Effector CD4-positive, alpha-beta T cell (primary cell): ENCODE results near the gene SLC12A7.
"Not testable (repeated sequence)": the region's sequence is repeated elsewhere in the genome, so short reads cannot be mapped to it uniquely, and the experiment has no call there.

ENCODE experiments used
- DNase-seq: peaks from one replicate; pipeline ENCODE4 v3.0.0-alpha.2; 2020

SLC12A7 gene

DNA sequence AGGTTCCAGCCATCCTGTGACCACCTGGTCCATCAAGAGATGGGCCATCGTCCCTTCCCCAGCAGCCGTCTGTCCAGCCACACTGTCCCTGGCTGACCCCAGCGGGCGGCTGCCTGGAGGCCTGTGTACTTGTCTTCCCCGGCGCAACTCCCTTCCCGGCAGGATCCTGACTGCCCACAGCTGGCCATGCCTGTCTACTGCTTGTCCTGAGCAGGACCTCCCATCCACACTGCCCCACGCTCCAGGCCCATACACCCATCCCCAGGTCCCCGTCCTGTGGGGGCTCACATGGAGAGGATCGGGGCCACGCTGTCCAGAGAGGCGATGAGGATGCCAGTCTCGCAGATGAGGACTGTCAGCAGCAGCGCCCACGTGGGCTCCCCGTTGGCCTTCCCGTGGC, 35.5 kb downstream of the SLC12A7 start:
- no peak for DNase-seq

DNA sequence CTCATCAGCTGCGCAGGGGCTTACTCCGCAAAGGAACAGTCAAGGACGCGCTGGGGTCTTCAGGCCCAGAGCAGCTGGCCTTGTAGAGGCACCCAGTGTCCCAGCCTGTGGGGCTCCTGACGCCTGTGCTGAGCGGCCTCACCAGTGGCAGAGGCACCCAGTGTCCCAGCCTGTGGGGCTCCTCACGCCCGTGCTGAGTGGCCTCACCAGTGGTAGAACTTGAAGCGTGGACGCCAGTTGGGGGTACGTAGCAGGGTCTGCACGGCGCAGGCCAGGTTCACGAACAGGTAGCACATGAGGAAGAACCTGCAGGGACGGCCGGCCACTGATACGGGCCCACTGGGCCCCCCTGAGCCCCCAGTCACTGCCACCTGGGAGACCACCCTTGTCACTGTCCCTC, 35.9 kb downstream of the SLC12A7 start:
- DNase-seq: no peak

DNA sequence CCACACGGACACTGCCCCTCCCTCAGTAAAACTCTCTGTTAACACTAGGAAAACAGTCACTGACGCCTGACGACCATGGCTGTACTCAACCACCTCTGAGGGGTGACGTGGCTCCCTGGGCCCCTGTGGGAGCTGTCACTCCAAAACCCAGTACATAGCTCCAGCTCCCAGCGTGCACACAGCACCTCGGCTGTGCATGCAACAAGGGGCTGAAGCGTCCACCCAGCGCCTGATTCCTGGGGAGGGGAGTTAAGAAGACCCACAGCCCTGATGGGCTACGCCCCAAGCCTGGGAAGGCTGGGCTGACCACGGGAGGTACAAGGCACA, 36.3 kb downstream of the SLC12A7 start:
- no peak for DNase-seq

DNA sequence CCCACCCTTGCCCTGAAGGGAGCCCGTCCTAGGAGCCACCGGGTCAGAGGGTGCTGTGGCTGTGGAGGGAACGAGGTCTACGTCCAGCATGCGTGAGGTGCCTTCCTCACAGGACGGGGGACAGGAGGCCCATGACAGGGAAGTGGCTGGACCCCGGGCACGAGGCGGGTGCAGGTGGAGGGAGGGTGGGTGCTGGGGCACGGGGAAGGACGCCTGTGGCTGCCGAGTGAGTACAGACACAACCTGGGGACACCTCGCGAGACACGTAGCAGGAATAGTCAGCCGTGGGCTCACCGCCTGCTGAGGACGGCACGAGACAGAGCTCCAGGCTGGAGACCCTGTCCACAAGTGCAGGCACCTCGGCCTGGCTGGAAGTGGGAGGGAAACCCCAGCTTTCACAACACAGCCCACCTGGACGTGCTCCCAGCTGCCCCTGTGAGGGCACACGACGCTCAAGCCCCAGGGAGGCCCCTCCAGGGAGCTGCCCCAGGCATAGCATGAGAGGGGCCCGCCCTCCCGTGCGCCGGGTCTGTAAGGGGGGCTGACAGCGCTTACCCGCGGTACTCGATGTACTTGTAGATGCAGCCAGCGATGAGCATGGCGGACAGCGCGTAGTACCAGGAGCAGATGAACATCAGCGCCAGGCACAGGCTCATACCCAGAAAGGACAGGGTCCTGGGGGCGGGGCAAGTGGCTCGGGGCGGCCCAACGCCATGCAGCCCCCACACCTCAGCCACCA, 36.9 kb downstream of the SLC12A7 start:
- no peak for DNase-seq

DNA sequence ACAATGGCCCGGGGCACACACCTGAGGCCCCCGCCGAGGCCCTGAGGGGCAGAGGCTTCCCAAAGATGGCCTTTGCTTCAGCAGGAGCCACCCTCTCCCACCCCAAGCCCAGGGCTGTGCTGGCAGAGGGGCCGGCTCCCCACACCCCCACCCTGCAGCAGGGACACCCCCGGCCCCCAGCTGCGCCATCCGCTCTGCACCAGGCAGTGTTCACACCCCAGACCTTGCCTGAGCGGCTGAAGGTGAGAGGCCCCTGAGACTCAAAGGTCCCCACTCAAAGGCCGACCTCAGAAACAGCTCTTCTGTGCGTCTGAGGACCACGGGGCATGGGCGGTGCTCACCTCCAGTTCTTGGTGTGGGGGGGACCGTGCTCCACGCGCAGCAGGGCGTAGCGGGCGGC, 37.6 kb downstream of the SLC12A7 start:
- DNase-seq: no peak

DNA sequence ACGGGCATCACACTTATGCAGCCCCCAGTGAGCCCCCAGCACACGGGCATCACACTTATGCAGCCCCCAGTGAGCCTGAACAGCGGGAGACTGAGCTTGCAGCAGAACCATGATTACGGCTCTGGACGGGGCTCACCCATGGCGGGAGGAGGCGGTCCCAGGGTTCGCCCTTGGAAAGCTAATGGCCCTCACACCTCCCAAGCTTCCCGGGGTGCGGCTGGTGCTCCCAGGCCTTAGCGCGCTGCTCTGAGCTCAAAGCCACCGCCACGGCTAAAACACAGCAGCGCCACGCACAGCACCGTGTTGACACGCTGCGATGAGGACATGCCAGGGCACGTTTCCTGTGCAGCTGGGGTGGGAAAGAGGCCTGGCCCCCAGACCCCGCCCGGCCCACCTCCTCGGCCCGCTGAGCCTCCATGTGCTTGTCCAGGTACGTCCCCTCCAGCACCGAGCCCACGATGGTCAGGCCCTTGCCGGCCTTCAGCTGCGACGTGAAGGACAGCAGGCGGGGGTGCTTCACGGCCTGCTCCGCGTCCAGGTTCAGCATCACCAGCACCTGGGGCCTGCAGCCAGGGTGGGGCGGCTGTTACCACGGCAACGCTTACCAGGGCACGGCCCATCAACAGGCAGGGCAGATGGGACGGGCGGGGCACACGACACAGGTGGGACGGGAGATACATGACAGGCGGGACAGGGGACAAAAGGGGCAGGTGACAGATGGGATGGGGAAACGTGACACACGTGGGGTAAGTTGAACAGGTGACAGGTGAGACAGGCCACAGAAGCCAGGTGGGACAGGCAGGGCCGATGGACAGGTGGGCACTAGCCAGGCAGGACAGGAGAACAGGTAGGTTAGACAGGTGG, 38.4 kb downstream of the SLC12A7 start:
- DNase-seq: no peak

DNA sequence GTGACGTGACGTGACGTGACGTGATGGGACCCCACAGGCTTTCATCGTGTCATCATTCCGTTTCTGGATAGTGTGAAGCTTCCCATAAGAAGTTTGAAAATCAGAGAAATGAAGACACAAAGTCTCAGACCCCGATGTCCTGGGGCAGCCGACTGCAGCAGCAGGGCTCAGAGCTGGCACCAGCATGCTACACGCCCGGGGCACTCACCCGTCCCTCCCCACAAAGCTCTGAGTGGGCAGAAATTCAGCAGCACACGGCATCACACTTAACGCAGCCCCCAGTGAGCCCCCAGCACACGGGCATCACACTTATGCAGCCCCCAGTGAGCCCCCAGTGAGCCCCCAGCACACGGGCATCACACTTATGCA, 42.2 kb downstream of the SLC12A7 start:
- DNase-seq: no peak

DNA sequence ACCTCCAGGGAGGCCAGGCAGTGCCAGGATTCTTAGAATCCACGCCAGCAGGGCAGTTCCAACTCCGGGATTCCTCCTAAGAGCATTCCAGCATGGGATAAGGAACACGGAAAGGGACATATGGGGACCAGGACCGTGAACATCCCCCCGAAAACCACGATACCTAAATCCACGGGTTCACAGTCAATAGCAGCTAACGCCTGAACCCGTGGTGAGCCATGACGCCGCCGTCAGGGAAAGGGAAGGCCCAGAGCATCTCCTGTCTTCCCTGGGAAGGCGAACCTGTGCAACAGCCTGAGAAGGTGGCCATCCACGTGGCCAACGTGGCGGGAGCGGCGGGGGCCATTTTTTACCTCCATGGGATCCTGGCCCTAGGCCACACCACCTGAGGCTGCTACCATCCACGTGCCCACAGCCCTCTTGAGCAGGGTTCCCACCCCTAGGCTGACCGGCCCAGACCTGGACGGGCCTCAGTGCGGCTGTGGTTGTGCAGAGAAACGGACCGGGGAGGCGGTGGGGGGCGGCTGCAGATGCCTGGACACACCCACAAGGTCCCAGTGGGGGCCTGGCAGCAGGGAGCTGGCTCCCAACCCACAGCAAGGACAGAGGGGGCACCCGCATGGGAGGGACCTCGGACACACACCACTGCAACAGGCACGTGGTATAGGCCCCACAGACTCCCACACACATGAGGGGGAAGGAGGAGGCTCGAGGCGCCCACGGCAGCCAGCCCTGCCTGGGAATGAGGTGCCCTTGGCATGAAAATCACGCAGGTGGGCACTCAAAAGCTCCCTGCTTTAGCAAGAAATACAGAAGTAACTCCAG, 42.8 kb downstream of the SLC12A7 start:
- DNase-seq: no peak

DNA sequence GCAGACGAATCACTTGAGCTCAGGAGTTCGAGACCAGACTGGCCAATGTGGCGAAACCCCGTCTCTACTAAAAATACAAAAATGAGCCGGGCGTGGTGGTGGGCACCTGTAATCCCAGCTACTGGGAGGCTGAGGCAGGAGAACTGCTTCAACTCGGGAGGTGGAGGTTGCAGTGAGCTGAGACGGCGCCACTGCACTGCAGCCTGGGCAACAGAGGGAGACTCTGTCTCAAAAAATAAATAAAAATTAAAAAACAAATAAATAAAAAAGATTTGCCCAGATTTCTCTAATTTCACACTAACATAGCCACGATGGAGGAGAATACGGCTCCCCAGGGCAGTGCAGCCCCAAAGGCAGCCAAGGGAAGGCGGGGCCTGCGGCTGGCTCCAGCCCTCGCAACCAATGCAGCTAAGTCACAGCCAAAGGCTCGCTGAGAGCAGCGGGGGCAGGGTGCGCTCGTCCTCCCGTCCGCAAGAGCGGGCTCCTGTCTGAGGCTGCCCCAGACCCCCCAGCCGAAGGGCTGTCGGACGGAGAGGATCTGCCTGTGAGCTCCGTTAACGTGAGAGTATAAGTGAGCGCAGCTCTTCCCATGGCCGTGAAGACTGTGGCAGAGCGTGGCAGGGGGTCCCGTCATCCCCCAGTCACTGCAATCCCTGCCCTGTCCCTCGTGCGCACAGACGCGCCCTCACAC, 43.5 kb downstream of the SLC12A7 start:
- DNase-seq: no peak

DNA sequence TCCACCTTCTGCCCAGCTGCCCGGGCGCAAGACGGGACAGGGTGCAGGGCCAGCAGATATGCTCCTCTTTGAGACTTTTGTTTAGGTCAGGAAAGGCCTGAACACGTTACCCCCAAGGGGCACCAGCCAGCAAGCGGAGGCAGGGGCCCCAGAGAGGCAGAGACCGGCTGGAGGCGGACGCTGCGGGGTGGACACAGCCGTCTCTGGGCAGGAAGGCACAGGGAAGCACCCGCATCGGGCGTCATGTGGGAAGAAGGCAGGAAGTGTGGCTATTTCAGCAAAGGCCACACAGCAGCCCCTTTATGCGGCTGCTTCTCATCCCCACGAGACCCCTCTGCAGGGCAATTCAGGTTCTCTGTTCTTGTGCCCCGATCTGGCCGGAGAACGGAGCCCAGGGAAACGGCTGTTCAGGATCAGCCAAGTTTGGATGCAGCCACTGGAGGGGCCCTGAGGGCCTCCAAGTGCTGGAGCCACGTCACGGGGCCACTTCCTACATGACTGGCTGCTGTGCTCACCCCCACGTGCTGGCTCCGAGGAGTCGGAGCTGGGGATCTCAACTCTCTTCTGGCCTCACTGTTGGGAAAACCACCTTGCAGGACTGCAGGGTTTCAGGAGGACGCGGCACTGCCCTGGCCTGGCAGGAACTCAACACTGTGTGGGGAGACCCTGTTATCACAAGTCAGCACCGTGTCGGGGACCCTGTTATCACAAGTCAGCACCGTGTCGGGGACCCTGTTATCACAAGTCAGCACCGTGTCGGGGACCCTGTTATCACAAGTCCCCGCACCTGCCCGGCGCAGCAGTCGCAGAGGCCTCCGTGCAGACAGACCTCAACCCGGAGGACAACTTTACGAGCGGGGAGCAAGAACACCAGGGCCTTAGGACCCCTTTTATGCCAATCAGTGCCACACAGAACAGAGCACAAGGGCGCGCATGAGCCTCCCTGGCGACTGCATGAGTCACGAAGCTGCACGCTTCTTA, 44.4 kb downstream of the SLC12A7 start:
- DNase-seq: no peak

DNA sequence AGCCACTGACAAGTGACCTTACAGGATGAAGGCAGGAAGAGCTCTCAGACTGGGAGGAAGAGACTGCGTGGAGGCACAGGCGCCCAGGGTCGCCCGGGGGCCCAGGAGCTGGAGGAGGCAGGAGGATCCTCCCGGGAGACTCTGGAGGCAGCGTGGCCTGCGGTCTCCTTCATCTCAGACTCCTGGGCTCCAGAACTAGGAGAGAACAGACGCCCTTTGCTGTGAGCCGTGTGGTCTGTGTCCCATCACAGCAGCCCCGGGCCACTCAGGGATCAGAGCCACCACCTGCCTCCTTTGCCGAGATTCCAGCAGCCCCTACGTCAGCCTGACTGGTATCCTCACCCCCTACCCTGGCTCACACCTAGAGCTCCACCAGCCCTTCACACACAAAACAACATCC, 45.2 kb downstream of the SLC12A7 start:
- no peak for DNase-seq

DNA sequence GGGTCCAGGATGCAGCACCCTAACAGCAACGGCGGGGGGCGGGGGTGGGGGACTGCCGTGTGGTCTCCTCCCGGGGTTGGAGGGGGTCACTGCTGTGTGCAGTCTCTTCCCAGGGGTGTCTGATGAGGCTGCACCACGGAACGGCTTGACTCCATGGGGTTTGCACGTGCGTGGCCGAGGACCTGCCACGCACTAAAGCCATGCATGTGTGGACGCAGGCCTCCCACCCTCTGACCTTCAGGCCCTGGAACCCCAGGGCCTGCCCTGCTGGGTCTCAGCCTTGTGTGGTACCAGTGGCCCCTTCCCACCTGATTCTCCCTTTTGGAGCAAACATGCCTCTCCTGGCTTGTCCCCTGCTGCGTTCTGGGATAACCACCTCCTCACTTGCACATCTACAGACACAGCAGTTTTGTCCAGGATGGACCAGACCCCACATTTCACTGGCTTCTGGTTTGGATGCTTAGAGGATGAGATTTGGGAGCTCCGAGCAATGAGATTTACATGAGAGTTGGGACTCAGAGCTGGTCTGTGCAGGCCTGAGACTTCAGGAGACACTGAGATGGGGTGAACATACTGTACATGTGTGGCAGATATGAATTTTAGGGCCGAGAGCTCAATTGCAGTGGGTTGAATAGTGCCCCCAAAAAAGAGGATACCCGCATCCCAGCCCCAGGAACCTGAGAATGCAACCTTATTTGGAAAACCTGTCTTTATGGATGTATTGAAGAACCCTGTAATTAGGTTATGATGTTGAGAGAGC, 45.8 kb downstream of the SLC12A7 start:
- no peak for DNase-seq

DNA sequence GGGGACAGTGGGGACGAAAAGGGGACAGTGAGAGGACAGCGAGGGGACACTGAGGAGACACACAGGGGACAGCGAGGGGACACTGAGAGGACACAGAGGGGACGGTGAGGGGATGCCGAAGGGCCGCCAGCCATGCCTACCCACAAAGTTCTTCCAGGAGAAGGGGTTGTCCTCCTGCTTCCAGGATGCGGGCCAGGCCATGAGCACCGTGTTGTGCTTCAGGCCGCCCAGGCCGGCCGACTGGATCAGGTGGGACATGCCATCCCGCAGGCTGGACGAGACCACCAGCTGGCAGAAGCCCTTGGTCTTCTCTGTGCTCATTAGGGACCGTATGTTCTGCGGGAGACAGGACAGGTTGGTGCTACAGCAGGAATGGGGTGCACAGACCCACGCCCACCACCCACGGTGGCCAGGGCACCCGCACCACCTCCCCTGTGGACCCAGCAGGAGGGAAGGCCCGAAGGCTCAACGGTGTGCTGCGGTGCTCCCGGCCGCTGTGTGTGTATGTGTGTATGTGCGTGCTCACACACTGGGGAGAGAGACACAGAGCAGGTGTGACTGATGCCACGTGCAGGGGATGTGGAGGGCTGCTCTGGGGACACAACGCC, 46.6 kb downstream of the SLC12A7 start:
- DNase-seq: no peak

DNA sequence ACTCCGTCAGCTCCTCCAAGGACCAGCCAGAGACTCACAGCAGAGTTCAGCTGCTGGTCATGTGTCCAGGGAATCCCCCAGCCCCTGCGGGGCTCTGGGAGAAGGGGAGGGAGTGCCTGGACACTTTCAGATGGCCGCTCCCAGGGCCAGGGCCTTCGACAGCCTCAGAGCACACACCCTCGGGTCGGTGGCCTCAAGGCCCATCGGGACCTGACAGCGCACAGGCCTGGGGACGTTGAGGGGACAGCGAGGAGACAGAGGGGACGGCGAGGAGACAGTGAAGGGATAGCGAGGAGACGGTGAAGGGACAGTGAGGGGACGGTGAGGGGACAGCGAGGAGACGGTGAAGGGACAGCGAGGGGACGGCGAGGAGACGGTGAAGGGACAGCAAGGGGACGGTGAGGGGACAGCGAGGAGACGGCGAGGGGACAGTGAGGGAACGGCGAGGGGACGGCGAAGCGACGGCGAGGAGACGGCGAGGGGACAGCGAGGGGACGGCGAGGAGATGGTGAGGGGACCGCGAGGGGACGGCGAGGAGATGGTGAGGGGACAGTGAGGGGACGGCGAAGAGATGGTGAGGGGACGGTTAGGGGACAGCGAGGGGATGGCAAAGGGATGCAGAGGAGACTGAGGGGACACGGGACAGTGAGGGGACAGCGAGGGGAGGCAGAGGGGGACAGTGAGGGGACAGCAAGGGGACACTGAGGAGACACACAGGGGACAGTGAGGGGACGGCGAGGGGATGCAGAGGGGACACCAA, 47.3 kb downstream of the SLC12A7 start:
- no peak for DNase-seq

DNA sequence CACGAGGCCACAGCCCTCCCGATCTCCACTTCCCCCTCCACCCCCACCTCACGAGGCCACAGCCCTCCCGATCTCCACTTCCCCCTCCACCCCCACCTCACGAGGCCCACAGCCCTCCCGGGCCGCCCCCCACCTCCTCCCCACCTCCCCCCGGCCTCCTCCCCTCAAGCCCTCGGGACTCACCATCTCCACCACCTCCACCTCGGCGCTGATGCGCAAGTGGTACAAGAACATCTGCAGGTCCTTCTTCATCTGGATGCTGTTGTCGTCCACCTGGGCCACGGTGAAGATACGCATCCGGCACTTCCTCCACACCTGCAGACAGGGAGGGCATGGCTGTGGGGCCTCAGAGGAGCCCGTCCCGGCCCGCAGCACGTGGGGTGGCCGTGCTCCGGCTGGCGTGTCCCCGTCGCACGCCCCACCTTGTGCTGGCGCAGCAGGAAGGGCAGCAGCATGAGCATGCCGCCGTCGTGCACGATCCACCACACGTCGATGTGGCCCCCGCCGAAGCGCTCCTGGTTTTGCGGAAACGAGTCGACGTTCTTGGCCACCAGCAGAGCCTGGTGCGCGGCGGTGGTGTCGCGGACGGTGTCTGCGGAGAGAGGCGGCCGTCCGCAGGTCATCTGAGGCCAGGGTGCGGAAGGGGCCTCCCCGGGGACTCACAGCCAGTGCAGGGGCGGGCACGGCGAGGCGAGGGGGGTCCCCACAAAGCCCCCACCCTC, 48.0 kb downstream of the SLC12A7 start:
- DNase-seq: no peak

DNA sequence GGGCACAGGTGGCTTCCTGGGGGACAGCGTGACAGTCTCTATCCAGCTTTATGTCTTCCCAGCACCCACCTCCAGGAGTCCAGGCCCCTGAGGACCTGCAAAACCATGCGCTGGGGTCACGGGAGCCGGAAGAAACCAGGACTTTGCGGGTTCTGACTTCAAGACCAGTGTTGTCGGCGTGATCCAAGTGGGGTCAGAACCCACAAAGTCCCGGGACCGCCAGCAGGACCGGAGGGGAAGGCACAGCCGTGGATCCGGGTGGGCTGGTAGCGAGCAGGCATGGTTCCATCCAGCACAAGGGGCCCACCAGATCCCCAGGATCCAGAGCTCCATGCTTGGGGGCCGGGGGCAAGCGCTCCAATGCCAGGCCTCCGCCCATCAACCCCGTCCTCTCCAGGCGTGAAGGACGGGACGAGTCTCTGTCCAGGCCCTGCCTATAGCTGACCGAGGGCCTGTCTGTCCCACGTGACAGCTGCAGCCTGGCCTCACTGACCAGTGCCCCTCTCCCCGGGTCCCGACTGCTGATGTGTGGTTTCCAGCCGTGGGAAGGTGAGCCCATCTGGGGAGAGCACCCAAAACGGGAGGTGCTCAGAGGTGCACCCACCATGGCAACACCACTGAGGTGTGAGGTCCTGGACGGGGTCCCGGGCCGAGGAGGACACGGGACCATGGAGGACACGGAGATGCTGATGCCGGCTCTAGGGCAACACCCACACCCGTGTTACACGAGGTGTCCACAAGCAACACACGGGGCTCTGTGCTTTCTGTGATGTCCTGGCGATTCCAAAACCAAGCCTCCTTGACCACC, 48.9 kb downstream of the SLC12A7 start:
- DNase-seq: no peak

DNA sequence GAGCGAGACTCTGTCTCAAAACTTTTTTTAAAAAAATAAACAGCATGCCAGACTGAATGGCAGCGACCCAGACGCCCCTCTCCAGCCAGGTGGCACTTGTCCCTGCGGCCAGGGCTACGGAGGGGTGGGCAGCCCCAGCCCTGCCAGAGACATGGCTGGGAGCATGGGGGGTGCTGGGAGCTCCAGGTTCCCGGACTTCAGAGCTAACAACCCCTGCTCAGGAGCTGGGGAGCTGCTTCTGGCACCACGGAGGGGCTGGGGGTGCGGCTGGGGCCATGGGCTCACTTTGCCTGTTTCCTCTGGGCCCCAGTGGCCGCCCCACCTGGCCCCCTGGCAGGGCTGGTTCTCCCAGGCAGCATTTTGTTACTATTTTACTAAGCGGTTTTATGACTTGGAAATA, 49.9 kb downstream of the SLC12A7 start:
- DNase-seq: no peak

DNA sequence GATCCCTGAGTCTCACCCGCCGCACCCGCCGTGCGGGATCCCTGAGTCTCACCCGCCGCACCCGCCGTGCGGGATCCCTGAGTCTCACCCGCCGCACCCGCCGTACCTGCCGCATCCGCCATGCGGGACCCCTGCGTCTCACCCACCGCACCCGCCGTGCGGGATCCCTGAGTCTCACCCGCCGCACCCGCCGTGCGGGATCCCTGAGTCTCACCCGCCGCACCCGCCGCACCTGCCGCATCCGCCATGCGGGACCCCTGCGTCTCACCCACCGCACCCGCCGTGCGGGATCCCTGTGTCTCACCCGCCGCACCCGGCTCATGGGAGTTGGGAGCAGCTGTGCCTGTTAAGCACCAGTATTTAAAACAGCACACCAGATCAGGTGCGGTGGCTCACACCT, 50.6 kb downstream of the SLC12A7 start:
- DNase-seq: not testable (repeated sequence)
